Retinal pigment epithelial cell (primary cell): ENCODE data around the gene LARGE1.

ENCODE experiments used
- DNase-seq: peaks from one replicate; pipeline ENCODE4 v3.0.0-alpha.2; 2010; ENCODE audit warnings: low read depth
- H3K4me3 ChIP-seq: 2 replicates; pipeline ENCODE4 v1.5.1; 2011; ENCODE audit warnings: mild to moderate bottlenecking, low read length, control low read depth, moderate library complexity
- TF ChIP-seq, protein P1 (sequence below): conservative IDR thresholded peaks from 2 replicates; pipeline ENCODE4 v1.5.1; 2011; ENCODE audit warnings: low read depth, low read length, control low read depth, inconsistent platforms

The LARGE1 gene

GRCh38 chr22:33786149-33786548 is 134.1 kb downstream of the LARGE1 start:
- no peak for DNase-seq
- TF ChIP-seq, protein P1, sequence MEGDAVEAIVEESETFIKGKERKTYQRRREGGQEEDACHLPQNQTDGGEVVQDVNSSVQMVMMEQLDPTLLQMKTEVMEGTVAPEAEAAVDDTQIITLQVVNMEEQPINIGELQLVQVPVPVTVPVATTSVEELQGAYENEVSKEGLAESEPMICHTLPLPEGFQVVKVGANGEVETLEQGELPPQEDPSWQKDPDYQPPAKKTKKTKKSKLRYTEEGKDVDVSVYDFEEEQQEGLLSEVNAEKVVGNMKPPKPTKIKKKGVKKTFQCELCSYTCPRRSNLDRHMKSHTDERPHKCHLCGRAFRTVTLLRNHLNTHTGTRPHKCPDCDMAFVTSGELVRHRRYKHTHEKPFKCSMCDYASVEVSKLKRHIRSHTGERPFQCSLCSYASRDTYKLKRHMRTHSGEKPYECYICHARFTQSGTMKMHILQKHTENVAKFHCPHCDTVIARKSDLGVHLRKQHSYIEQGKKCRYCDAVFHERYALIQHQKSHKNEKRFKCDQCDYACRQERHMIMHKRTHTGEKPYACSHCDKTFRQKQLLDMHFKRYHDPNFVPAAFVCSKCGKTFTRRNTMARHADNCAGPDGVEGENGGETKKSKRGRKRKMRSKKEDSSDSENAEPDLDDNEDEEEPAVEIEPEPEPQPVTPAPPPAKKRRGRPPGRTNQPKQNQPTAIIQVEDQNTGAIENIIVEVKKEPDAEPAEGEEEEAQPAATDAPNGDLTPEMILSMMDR: no peak
- H3K4me3 ChIP-seq: no peak overlapping the region

DNA sequence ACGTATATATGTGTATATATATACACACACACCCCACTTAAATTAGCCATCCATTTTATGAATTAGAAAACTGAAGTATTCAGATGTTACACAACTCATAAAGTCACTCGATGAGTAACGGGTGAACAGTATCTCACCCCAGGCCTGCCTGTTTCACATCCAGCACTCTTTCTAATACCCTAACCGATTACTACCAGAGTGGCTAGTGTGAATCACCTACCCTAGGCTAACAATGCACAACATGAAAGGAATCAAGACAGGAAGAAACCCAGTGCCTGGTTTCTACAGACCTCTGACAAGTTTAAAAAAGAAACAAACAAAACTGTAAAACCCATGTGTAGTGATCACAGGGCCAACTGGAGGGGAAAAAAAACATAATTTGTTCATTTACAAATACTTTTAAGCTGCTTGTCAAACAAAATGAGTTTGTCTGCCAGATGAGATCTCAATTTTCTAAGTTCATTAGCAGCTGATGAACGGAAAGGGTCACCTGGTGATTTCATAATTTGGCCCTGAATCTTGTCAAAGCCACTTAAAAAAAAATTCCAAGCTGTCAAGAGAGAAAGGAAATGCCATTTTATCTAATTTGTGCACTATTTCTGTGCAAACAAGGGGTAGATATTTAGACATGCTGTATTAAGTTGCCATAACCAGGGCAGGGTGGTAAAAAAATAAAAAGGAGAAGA is 134.8 kb downstream of the LARGE1 start:
- TF ChIP-seq, protein P1: no peak
- no peak overlapping the region for H3K4me3 ChIP-seq
- no peak for DNase-seq

DNA sequence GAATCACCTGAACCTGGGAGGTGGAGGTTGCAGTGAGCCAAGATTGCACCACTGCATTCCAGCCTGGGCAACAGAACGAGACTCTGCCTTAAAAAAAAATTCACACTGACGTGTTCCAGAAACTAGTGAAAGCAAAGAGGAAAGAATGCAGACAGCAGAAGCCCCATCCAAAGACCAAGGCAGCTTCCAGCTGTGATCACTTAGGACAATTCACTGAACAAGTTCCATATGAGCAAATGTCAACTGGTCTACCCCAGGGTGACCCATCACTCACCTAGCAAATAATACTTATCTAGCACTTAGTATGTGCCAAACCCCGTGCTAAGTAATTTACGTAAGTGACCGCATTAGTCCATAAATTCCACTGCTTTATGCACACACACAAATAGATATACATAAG is 138.9 kb downstream of the LARGE1 start:
- no peak for DNase-seq
- no peak overlapping the region for H3K4me3 ChIP-seq

GRCh38 chr22:33780531-33781136 is 139.6 kb downstream of the LARGE1 start:
- TF ChIP-seq, protein P1: no peak
- no peak for DNase-seq
- H3K4me3 ChIP-seq: no peak overlapping the region

More for the DNA sequence above, 138.9 kb downstream of the LARGE1 start:
- TF ChIP-seq, protein P1: no peak

DNA sequence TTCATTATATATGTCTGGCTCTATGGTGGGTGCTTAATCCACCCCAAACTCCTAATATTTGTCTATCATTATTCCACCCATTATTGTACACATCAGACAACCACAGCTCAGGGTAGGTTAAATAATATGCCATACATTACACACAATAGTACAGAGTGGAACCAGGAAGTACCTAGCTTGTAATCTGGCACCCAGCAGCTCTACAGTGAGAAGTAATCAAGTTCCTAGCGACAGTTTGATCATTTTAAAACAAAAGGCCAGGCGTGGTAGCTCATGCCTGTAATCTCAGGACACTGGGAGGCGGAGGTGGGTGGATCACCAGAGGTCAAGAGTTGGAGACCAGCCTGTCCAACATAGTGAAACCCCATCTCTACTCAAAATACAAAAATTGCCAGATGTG is 141.0 kb downstream of the LARGE1 start:
- no peak for DNase-seq
- no peak overlapping the region for H3K4me3 ChIP-seq
- TF ChIP-seq, protein P1: no peak

DNA sequence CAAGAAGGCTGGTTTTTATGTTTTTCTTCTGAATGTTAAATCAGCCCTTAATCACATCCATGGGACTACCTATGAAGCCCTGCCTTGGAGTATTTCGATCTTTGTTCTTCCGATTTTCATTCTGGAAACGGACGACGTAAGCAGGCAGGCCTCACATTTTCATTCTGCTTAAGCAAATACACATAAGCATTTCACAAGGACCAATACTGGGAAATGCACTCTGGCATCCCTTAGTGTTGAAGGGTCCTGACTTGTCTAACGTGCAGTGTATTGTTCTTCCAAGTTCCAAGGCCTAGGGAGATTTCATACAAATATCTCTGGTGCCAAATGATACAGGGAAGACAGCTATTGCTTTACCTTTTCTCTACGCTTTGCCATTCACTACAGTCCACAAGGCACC is 143.8 kb downstream of the LARGE1 start:
- no peak for DNase-seq
- TF ChIP-seq, protein P1: no peak

GRCh38 chr22:33774781-33775180 is 145.5 kb downstream of the LARGE1 start:
- H3K4me3 ChIP-seq: no peak overlapping the region
- TF ChIP-seq, protein P1: no peak
- no peak for DNase-seq

More for the DNA sequence above, 143.8 kb downstream of the LARGE1 start:
- H3K4me3 ChIP-seq: no peak overlapping the region
